Loucy (cell line): ENCODE data around the gene NPBWR2.

Experiments
- CTCF ChIP-seq: fragments of 200-600 bp; sonication (generic); conservative IDR thresholded peaks from 2 replicates; pipeline ENCODE4 v1.5.1; 2014; ENCODE audit warnings: mild to moderate bottlenecking, antibody characterized with exemption, low read length
- EZH2phosphoT487 ChIP-seq: fragments of 200-600 bp; IDR thresholded peaks from 2 replicates; pipeline ENCODE4 v1.6.1; 2018; ENCODE audit warnings: antibody characterized with exemption, mild to moderate bottlenecking, moderate library complexity, borderline replicate concordance

DNA sequence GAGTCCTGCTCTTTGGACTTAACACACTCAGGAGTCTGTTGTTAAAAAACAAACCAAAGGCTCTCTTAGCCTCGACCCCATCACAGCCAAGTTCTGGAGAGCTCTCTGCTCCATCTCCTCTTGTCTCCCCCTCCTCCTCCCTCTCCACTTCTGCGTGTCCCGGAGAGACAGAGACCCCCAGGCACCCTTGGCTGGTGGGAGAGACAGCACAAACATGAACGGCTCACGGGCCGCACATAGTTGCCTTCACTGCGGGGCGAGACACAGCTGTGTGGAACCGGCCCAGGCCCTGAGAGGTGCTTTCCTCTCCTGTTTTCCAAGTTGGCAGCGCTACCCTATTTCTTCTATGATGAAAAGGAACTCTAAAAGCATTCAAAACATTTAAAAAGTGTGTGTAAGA lies 33.6 kb upstream of the NPBWR2 start:
- no peak for TF ChIP-seq CTCF
- no peak for TF ChIP-seq EZH2phosphoT487
